Common myeloid progenitor, CD34-positive (primary cell): ENCODE measurements around the gene RSPRY1.

ENCODE experiments used
- CTCF ChIA-PET: fragments of 350-600 bp; sonication (Branson Sonifier 250); formaldehyde crosslinking; loops from one replicate; lab custom pipeline; 2021; ENCODE audit warnings: antibody characterized with exemption; lab: Charles Lee
- POLR2A ChIA-PET: fragments of 350-600 bp; sonication (Branson Sonifier 250); formaldehyde crosslinking; loops from one replicate; lab custom pipeline; 2021; ENCODE audit warnings: antibody characterized with exemption; lab: Charles Lee
- DNase-seq, 3 donors: peaks; one replicate each; pipeline versions ENCODE4 v3.0.0 to v3.0.0-alpha.2; 2013
- H3K27ac ChIP-seq, 2 experiments: 1 replicate in 1 of 2; 2 replicates in 1 of 2; pipeline ENCODE4 v1.7.0; 2013; ENCODE audit warnings: inconsistent platforms in 2 of 2, low read length in 2 of 2, mild to moderate bottlenecking in 2 of 2, low read depth in 1 of 2, moderate library complexity in 1 of 2; ENCODE audit not compliant: severe bottlenecking in 2 of 2, insufficient read depth in 1 of 2, poor library complexity in 1 of 2
- H3K27me3 ChIP-seq, 5 experiments: replicated peaks in 2 of 5; 1 replicate in 3 of 5; 2 replicates in 2 of 5; pipeline versions ENCODE4 v1.6.1 to v1.7.0; 2013; ENCODE audit warnings: low read length in 4 of 5, mild to moderate bottlenecking in 2 of 5, moderate library complexity in 2 of 5, inconsistent platforms in 1 of 5; ENCODE audit not compliant: insufficient read depth in 5 of 5, control insufficient read depth in 4 of 5
- H3K36me3 ChIP-seq, 4 experiments: 1 replicate in 2 of 4; 2 replicates in 2 of 4; pipeline versions ENCODE4 v1.6.1 to v1.7.0; 2013; ENCODE audit warnings: low read length in 3 of 4, control low read depth in 1 of 4, mild to moderate bottlenecking in 1 of 4; ENCODE audit not compliant: control insufficient read depth in 4 of 4, insufficient read depth in 4 of 4
- H3K4me1 ChIP-seq, 4 experiments: 1 replicate in 3 of 4; 2 replicates in 1 of 4; pipeline versions ENCODE4 v1.6.1 to v1.7.1; 2013; ENCODE audit warnings: low read length in 3 of 4, mild to moderate bottlenecking in 3 of 4, control low read depth in 1 of 4, inconsistent platforms in 1 of 4, moderate library complexity in 1 of 4; ENCODE audit not compliant: control insufficient read depth in 4 of 4, insufficient read depth in 4 of 4; ENCODE audit errors: control extremely low read depth in 1 of 4
- H3K4me3 ChIP-seq, 7 experiments: 1 replicate in 4 of 7; 2 replicates in 3 of 7; pipeline versions ENCODE4 v1.5.1 to v1.7.0; 2013; ENCODE audit warnings: mild to moderate bottlenecking in 7 of 7, low read length in 6 of 7, moderate library complexity in 6 of 7, inconsistent platforms in 2 of 7, low read depth in 2 of 7, control low read depth in 1 of 7; ENCODE audit not compliant: insufficient read depth in 4 of 7, control insufficient read depth in 1 of 7; ENCODE audit errors: extremely low read depth in 1 of 7
- H3K9me3 ChIP-seq, 5 experiments: 1 replicate in 4 of 5; 2 replicates in 1 of 5; pipeline versions ENCODE4 v1.6.1 to v1.7.1; 2013; ENCODE audit warnings: low read length in 4 of 5, mild to moderate bottlenecking in 2 of 5, inconsistent platforms in 1 of 5, low read depth in 1 of 5, moderate library complexity in 1 of 5; ENCODE audit not compliant: control insufficient read depth in 4 of 5, insufficient read depth in 2 of 5; ENCODE audit errors: control extremely low read depth in 1 of 5
- WGBS: methylation state at CpG from one replicate; pipeline ENCODE4 v1.1.5; 2013; ENCODE audit not compliant: insufficient coverage; 5-methylcytosine and 5-hydroxymethylcytosine counted together

Gene RSPRY1

DNA sequence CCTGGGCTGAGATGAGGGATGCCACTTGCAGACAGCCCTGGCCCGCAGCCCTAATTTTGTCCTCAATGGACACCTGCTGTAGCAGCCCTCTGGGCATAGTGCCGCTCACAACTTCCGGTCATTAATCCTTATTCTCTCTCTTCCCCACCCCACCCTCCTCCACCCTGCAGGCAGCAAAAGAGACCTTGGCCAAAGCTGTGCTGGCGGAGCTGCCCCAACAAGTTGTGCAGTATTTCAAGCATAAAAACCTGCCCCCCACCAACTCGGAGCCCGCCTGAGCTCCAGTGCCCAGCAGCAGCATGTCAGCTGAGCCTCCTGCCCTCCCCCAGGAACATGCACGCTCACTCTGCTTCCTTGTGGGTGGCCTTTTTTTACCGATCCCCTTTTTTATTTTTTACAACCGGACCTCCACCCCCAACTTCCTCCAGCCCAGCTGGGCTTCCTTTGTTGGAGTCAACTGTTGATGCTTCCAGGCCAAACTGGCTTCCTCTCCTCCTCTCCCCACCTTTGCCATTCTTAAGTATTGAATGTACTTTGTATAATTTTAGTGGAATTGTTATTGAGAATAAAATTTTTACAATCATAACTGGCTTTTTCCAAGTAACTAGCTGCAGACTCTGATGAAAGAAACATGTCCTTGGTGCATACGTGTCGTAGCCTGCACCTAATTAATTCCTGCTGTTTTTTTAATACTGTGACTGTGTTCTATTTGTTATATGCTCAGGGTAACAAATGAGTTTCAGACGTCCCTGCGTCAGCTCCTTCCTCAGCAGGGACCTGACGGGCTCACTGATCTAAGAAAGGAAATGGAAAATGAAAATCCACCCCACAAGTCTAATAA, 38.5 kb upstream of the RSPRY1 start:
- Histone ChIP-seq H3K27ac (peak overlapping the region in 1 of 2 experiments; percentile 29), H3K4me3 (peak overlapping the region in 4 of 7 experiments; percentile 12 to 39 (median 22)), H3K4me1 (peaks cover 4 to 86% (median 65%) of the 10 kb centered on the region in 4 experiments), H3K9me3 (no peaks in the 10 kb centered on the region), H3K36me3 (peaks cover 2 to 30% (median 8%) of the 10 kb centered on the region in 4 experiments), H3K27me3 (no peaks in the 10 kb centered on the region)
- 17% methylated on average over 7 of the region's 14 CpGs for WGBS
- POLR2A ChIA-PET = no interaction called here
- peak in 2 of 3 donors; percentile 63 to 73 for DNase-seq
- CTCF ChIA-PET = interaction anchor here (0.7 to 1.6 kb wide), 4 partner anchors 9 to 21 kb away, joined by 3 to 4 read pairs (median 3); no protein-coding TSS in a partner anchor

DNA sequence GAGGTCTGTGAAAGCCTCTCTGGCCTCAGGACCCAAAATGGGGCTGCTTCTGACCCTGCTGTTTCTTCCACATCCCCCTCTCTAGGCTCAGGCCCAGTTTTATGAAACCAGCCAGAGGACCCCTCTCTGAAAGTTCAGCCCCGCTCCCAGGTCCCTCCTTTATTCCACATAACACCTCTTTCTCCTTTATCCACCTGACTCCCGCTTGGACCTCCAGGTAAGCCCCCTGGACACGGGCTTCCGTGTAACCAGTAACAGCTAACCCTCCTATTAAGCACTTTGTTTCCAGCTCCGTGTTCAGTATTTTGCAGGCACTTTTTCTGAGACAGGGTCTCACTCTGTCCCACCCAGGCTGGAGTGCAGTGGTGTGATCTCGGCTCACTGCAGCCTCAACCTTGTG, 37.6 kb upstream of the RSPRY1 start:
- no peaks in the 10 kb centered on the region for H3K9me3 ChIP-seq
- H3K27me3 ChIP-seq = no peaks in the 10 kb centered on the region
- H3K4me3 ChIP-seq = no peak overlapping the region
- H3K4me1 ChIP-seq = peaks cover 4 to 77% (median 56%) of the 10 kb centered on the region in 4 experiments
- ChIA-PET CTCF (interaction anchor here (0.9 to 3.2 kb wide), 4 partner anchors 18 to 56 kb away, joined by 3 to 8 read pairs (median 4); partner anchors contain the start of gene CPNE2), POLR2A (no interaction called here)
- H3K36me3 ChIP-seq = peaks cover 2 to 38% (median 13%) of the 10 kb centered on the region in 4 experiments
- DNase-seq = no peak
- peak overlapping the region in 1 of 2 experiments; percentile 47 for H3K27ac ChIP-seq
- 98% methylated on average over 6 of the region's 6 CpGs for WGBS

DNA sequence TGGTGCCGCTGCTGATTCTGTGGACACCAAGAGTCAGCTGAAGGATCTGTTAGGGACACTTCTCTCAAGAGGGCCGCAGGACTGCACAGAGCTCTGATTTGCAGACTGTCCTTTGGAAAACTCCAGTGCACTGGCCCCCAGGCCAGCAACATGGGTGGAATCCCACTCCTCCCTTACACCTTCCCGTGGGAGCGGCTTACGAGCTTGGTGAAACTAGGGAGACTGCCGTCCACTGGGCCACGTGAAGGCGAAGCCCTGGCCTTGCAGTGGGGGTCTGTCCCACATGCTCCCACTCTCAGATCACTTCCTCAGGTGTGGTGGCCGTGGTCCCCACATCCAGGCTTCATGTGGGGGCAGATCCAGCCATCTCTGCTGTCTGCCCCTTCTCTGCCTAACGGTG, 36.7 kb upstream of the RSPRY1 start:
- CTCF ChIA-PET = interaction anchor here (1.4 to 3.2 kb wide), 2 partner anchors 16 to 56 kb away, joined by 4 to 8 read pairs; partner anchors contain the start of gene CPNE2
- Histone ChIP-seq H3K4me1 (peaks cover 4 to 68% (median 47%) of the 10 kb centered on the region in 4 experiments), H3K27me3 (no peaks in the 10 kb centered on the region), H3K36me3 (peaks cover 2 to 44% (median 22%) of the 10 kb centered on the region in 4 experiments), H3K9me3 (no peaks in the 10 kb centered on the region), H3K27ac (no peak overlapping the region), H3K4me3 (no peak overlapping the region)
- 93% methylated on average over 8 of the region's 10 CpGs for WGBS
- DNase-seq = no peak
- POLR2A ChIA-PET = no interaction called here

DNA sequence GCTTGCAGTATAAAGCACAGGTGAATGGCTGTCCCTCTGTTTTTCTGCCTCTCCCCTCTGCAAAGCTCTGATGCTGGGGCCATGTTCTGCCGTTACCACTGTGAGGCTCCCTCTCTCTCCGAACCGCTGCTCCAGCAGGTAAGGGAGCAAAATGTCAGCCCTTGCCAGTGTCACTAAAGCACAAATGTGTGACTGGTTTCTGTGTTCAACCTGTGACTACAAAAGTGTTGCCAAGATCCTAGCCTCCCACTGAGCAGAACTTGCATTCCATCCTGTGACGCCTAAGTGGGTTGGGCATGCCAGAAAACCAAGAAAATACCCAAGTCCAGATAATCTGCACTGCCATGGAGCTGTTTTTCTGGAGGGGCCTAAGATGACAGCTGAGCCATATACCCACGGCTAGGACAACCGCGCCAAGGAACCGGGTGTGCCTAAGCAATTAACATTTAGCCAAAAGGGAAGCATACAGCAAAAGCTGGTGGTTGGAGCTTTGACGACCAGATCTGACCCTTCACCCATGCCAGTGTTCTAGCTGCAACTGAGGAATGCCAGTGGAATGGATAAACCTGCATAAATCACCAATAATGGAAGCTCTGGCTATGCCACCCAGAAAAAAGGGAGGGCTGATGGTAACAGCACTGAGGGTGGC, 35.3 kb upstream of the RSPRY1 start:
- WGBS = 99% methylated on average over 8 of the region's 9 CpGs
- peaks cover 2 to 49% (median 34%) of the 10 kb centered on the region in 4 experiments for H3K36me3 ChIP-seq
- H3K4me3 ChIP-seq = no peak overlapping the region
- POLR2A ChIA-PET = interaction anchor here (0.6 to 1.3 kb wide), 2 partner anchors 10 to 59 kb away, joined by 3 read pairs; no protein-coding TSS in a partner anchor
- DNase-seq = no peak
- H3K4me1 ChIP-seq = peaks cover 4 to 56% (median 38%) of the 10 kb centered on the region in 4 experiments
- H3K27ac ChIP-seq = no peak overlapping the region
- H3K9me3 ChIP-seq = no peaks in the 10 kb centered on the region
- H3K27me3 ChIP-seq = no peaks in the 10 kb centered on the region
- CTCF ChIA-PET = interaction anchor here (0.6 to 3.2 kb wide), 6 partner anchors 9 to 66 kb away, joined by 4 to 11 read pairs (median 5); partner anchors contain the start of genes CPNE2, PSME3IP1 and RSPRY1

DNA sequence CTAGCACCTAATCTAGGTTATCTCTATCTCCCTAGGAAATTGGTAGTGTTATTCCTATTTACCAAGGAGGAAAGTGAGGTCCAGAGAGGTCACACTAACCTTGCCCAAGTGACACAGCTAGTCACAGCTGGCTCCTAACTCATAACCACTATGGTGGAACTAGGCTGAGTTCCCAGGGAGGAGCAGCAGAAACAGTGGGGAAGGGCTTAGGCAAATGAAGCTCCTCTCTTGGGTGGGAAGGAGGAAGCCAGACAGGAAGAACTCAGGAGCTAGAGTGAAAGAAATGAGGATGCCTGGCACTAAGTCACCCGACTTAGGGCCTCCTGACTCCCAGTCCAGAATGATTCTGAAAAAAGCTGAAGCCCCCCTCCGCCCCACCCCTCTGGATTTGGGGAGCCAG, 34.8 kb upstream of the RSPRY1 start:
- H3K27me3 ChIP-seq = no peaks in the 10 kb centered on the region
- ChIA-PET POLR2A (interaction anchor here (1.3 kb wide), 1 partner anchor 60 kb away, joined by 3 read pairs; no protein-coding TSS in a partner anchor), CTCF (interaction anchor here (0.8 to 3.2 kb wide), 8 partner anchors 8 to 67 kb away, joined by 3 to 11 read pairs (median 4); partner anchors contain the start of gene CPNE2)
- peaks cover 4 to 50% (median 33%) of the 10 kb centered on the region in 4 experiments for H3K4me1 ChIP-seq
- no peak overlapping the region for H3K4me3 ChIP-seq
- WGBS = 63% methylated on average over 2 of the region's 2 CpGs
- peaks cover 2 to 49% (median 34%) of the 10 kb centered on the region in 4 experiments for H3K36me3 ChIP-seq
- no peak overlapping the region for H3K27ac ChIP-seq
- no peak for DNase-seq
- no peaks in the 10 kb centered on the region for H3K9me3 ChIP-seq

DNA sequence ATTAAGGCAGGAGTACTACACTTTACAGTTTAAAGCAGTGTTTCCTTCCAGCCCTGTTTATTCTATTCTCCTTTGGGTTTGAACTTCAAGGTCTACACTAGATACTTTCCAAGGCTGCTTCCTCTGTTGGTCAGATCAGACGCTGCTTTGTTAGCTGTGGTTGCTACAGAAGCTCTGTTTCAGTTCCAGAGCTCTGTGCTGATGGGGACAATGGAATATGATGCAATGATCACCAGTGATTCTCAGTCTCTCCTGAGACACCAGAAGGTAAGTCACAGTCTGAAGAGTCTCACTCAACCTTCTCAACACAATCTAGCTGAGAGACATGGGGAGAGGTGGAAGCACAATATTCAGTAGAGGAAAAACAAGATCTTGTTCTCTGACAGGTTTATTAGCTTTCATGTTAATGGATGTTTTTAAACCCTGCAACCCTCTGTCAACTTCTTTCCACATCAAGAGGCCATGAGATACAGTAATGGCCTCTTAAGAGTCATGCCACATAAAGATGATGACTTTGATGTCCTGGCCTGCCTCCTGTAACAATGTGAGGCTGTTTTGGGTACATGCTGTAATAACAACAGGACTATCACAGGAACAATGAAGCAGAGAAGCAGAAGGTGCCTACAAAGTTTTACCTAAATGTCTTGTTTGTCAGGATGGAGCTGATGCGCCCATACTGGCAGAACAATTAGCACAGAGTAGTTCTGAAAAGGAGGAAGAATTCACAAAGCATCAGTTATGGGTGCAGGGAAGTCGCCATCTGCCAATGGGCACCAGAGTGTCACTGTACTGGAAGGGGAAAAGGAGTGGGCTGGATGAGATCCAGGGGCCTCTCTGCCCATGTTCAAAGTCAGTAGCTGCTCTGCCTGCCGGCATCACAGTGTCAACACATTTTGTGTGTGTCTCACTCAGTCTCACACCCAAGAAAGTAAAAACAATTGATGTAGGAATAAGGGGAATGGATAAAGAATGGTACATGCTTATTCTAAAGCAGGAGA, 33.7 kb upstream of the RSPRY1 start:
- 82% methylated on average over 4 of the region's 4 CpGs for WGBS
- peaks cover 4 to 40% (median 23%) of the 10 kb centered on the region in 4 experiments for H3K4me1 ChIP-seq
- no peaks in the 10 kb centered on the region for H3K9me3 ChIP-seq
- H3K36me3 ChIP-seq = peaks cover 2 to 59% (median 37%) of the 10 kb centered on the region in 4 experiments
- no peak overlapping the region for H3K4me3 ChIP-seq
- no peak for DNase-seq
- H3K27me3 ChIP-seq = no peaks in the 10 kb centered on the region
- ChIA-PET CTCF (interaction anchor here (0.8 to 2.4 kb wide), 8 partner anchors 8 to 68 kb away, joined by 3 to 11 read pairs (median 4); no protein-coding TSS in a partner anchor), POLR2A (interaction anchor here (1.3 kb wide), 1 partner anchor 61 kb away, joined by 3 read pairs; no protein-coding TSS in a partner anchor)
- no peak overlapping the region for H3K27ac ChIP-seq
